Measurements from ENCODE around the gene FABP1.

FABP1 gene

DNA sequence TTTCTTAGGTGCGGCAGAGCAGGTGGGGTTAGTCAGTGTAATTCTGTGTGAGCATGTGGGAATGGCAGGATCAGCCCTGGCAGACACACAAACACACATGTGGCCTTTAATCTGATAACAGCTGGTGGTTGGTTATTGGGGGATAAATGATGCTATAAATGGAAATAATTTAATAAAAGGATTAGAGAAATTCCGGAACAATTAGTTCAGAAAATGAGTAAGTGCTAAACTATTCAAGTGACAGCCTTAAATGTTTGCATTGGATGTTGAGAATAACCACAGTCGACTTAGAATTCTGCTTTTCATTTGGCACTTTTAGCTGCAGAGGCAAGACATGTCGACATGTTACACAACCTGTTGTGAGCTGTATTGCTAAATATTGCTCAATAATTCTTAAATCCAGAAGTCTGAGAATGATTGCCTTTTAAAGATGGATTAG is 53.0 kb downstream of the FABP1 start:
- no peak for DNase-seq

DNA sequence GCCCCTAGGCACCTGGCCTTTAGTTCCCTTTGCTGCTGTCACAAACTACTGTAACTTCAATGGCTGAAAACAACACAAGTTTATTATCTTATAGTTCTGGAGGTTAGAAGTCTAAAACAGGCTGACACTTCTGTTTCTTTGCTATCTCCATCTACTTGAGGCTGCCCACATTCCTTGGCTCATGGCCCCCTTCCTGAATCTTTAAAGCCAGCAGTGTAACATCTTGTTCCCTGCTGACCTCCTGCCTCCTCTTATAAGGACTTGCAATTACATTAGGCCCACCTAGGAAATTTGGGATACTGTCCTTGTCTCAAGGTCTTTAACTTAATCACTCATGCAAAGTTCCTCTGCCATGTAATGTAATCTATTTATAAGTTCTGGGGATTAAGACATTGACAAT is 53.7 kb downstream of the FABP1 start:
- no peak for DNase-seq
